Activated T-cell treated with anti-CD3 and anti-CD28 coated beads, Interleukin-2, amount 50 U/mL, for 4 hours (primary cell): ENCODE results near the gene MESD. TPM values are rescaled to one million over a fixed set of nuclear protein-coding genes. Genes with fewer than 3 reads are reported as not detected.

Experiments used
- ATAC-seq, 2 donors: fragments of 200-7000 bp; cut with Tn5 transposase; one replicate each; pipeline ENCODE4 v1.10.0; 2021
- DNase-seq: peaks from one replicate; pipeline ENCODE4 v3.0.0-alpha.2; 2020
- H3K27me3 Mint-ChIP-seq: one replicate; pipeline ENCODE4 v1.8.0; 2021; ENCODE audit warnings: low read depth, mixed read lengths
- H3K36me3 Mint-ChIP-seq: one replicate; pipeline ENCODE4 v1.8.0; 2022; ENCODE audit warnings: mixed read lengths; ENCODE audit not compliant: insufficient read depth
- H3K4me1 Mint-ChIP-seq: one replicate; pipeline ENCODE4 v1.8.0; 2021; ENCODE audit warnings: low read depth, mixed read lengths
- H3K4me3 Mint-ChIP-seq: one replicate; pipeline ENCODE4 v1.8.0; 2021; ENCODE audit warnings: mild to moderate bottlenecking, moderate library complexity, mixed read lengths
- H3K9me3 Mint-ChIP-seq: one replicate; pipeline ENCODE4 v1.8.0; 2021; ENCODE audit warnings: mixed read lengths
- total RNA-seq, 3 donors: library from RNA; stranded (reverse); gene quantifications; one replicate each; pipeline ENCODE4 v1.2.1, GENCODE V29; 2021

Gene MESD
- total RNA-seq, 3 donors from 2014 or later: 22.2 to 24.0 (median 23.3) TPM

DNA sequence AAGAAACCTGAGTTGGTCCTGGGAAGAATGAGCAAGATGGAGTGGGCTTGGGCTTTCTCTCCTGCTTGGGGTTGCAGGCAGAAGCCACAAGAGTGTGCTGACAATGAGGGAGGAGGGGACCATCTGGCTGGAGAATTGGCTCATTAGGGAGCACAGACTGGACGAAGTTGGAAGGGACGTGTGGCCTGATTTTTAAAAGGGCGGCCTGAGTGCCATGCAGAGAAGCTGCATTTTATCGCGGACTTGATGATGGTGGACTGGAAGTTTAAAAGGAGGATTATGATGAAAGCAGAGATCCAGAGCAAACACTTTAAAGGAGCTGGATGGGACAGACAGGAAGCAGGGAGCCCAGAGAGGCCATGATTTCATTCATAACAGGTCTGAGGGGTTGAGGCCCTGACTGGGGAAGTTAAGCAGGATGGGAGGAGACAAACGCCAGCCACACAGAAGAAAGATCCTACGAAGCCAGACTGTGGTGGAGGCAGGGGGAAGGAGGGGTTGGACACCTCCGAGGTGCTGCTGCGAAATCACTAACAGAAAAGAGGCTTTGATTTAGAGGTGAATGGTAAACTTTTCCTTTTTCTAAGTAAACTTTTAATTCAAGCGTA is 34.8 kb upstream of the MESD start:
- peak overlapping the region; percentile 53 for H3K4me3 Mint-ChIP-seq
- ATAC-seq (no peak), DNase-seq (no peak)
- H3K36me3 Mint-ChIP-seq: no peaks in the 10 kb centered on the region
- no peaks in the 10 kb centered on the region for H3K27me3 Mint-ChIP-seq
- peaks cover 24% of the 10 kb centered on the region for H3K4me1 Mint-ChIP-seq
- no peaks in the 10 kb centered on the region for H3K9me3 Mint-ChIP-seq

DNA sequence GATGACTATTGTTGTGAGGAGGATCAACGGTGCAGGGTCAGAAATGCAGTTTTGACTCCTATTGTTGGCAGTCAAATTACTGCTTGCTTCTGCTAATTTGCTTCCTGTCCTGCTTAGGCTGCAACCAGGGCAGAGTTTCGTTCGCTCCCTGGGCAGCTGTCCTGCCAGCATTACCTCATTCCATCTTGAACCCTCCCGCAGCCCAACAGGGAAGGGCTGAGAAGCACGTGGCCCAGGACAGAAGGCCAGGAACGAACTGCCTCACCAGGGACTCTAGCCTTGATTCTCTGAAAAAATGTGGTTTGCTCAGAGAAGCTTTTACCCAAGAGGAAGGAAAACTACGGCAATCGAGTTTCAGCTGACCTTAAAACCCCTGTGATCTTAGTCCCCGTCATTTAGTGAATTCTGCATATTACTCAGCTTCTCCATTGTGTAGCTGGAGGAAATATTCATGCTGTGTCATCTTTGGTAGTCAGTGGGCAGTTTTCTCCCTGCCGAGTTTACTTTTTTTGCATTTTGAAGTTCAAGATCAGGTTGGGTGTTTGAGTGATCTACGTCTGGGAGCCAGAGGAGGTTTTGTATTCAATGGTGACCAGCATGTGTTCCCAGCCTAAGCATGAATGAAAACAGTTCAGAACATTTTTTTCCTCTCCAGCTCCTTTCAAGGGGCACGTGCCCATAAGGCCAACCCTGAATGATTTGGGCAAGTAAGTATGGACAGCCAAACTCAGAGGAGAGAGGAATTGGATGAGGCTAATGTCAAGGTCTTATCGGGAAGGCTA is 34.1 kb upstream of the MESD start:
- Mint-ChIP-seq H3K27me3 (no peaks in the 10 kb centered on the region), H3K36me3 (no peaks in the 10 kb centered on the region), H3K4me3 (peak overlapping the region; percentile 53), H3K9me3 (no peaks in the 10 kb centered on the region), H3K4me1 (peaks cover 24% of the 10 kb centered on the region)
- DNase-seq: no peak
- ATAC-seq: peak; percentile 90 to 91

DNA sequence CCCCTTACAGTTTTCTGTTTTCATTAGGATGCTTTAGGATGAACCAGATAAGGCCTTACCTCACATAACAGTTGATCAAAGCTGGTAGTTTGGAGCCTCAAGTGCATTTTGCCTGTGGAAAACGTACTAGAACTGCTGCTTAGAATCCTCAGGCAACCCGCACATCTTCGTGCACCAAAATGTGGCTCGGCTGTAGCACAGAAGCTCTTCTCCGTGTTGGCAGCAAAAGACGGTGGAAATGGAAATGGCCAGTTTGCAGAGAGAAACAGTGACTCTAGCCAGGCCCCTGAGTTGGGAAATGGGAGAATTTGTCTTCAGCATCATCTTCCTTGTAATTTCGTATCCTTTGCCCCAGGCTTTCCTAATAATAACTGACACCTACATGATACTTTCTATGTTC is 31.7 kb upstream of the MESD start:
- H3K27me3 Mint-ChIP-seq: no peaks in the 10 kb centered on the region
- H3K4me1 Mint-ChIP-seq: peaks cover 23% of the 10 kb centered on the region
- DNase-seq: no peak
- ATAC-seq: no peak
- H3K36me3 Mint-ChIP-seq: no peaks in the 10 kb centered on the region
- no peaks in the 10 kb centered on the region for H3K9me3 Mint-ChIP-seq
- no peak overlapping the region for H3K4me3 Mint-ChIP-seq

DNA sequence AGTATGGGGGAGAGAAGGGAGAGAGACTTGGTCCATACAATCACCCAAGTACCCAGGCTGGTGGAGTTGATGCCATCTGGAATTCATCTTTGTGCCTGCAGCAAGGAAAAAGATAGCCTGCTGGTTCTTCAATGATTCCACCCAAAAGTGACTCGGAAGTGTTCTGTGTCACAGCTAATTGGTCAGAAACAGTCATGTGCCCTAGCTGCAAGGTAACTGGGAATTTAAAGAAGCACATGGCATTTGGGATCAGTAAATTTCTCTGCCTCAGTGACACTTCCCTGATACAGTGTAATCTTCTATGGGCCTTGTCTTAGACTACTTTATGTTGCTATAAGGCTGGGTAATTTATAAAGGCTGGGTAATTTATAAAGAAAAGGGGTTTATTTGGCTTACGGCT is 28.6 kb upstream of the MESD start:
- Mint-ChIP-seq H3K4me1 (peaks cover 4% of the 10 kb centered on the region), H3K9me3 (no peaks in the 10 kb centered on the region), H3K4me3 (no peak overlapping the region), H3K36me3 (peaks cover 9% of the 10 kb centered on the region), H3K27me3 (no peaks in the 10 kb centered on the region)
- DNase-seq (no peak), ATAC-seq (no peak)

DNA sequence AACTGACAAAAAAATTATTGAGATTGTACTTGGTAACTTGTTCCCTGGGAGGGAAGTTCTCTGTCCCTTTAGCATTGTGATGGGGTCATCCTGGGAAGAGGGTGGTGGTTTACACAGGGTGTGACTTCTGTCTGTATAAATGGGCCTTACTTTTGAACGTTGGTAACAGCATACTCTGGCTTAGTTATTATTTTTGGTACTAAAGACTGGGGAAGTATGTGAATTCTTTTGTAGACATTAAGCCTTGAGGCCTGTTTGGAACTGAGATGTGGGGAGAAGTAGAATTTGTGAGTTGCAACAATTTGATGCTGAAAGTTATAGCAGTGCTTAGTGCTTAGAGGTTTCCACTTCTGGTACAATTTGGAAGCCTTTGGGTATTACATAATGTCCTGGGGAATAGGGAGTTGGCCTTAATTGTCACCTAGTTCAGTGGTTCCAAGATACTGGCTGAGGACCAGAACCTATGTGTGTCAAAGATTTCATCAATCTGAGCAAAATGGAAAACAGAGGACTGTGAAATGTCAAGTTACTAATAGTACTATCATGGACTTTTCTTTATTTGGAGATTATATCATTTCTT is 27.0 kb upstream of the MESD start:
- Mint-ChIP-seq H3K4me3 (no peak overlapping the region), H3K9me3 (no peaks in the 10 kb centered on the region), H3K4me1 (peaks cover 5% of the 10 kb centered on the region), H3K27me3 (no peaks in the 10 kb centered on the region), H3K36me3 (peaks cover 9% of the 10 kb centered on the region)
- DNase-seq (no peak), ATAC-seq (no peak)

DNA sequence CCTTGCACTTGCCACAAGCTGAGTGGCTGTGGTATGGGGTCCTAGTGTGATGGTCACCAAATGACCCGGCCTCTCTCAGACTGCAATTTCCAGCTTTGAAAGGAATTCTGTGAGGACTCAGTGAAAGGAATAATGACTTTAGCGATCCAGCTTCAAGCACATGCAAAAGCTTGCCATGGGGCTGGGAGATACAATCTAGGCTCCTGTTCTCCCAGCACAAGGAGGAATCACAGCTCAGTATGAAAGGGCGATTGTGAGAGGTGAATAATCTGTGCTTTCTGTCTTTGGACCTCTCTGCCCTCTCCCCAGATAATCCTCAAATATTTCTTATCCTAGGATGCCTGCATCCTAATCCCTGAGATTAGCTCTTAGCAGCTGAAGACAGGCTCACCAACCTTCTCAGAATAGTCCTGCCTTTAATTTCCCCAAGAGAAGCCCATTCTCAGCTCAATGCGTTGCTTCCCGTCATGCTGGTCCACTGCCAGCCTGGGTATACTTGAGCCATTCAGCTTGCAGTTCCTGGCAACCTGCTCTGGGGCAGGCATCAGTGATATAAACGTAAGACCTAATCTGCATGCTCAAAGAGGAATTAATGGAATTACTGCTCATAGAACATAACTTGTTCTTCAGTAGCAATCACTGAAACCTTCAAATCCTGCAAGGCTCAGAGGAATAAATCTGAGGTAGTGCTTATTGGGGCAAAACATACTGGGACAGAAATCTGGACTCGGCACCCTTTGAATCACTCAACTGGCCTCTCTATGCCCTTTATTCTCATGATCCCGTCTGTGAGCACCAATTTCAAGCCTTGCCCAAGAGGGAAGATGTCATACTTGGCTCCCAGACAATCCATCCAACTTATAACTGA is 26.2 kb upstream of the MESD start:
- H3K9me3 Mint-ChIP-seq: no peaks in the 10 kb centered on the region
- no peaks in the 10 kb centered on the region for H3K27me3 Mint-ChIP-seq
- H3K4me1 Mint-ChIP-seq: peaks cover 5% of the 10 kb centered on the region
- H3K36me3 Mint-ChIP-seq: peaks cover 9% of the 10 kb centered on the region
- no peak for DNase-seq
- no peak overlapping the region for H3K4me3 Mint-ChIP-seq
- no peak for ATAC-seq

DNA sequence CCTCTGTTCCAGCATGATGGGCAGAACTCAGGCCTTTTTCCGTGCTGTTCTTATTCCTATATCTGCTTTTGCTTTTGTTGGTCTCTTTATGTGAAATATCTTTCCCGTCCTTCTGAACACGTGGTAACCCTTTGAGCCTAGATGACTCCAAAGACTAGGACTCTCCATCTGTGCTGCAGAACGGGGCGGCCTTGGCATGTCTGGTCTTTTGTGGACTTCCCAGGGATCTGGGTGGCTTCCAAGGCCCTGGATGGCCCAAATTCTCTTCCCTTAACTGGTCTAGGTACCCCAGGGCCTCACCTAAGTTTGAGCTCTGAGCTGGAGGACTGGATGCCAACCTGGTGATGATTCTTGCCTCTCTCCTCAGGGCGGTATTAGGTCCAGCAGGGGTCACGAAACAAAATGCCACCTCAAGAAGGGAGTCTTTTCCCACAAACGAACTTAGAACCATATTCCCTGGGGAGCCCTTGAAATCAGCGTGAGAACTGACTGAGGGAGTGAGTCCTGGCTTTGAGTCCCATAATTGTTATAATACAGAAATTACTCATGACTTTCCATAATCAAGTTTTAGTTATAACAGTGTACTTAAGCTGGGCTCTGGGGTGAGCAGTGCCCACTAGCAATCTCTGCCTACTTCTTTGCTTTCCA is 25.0 kb upstream of the MESD start:
- no peaks in the 10 kb centered on the region for H3K9me3 Mint-ChIP-seq
- peaks cover 9% of the 10 kb centered on the region for H3K36me3 Mint-ChIP-seq
- DNase-seq (no peak), ATAC-seq (no peak)
- no peaks in the 10 kb centered on the region for H3K27me3 Mint-ChIP-seq
- H3K4me1 Mint-ChIP-seq: peaks cover 13% of the 10 kb centered on the region
- no peak overlapping the region for H3K4me3 Mint-ChIP-seq

DNA sequence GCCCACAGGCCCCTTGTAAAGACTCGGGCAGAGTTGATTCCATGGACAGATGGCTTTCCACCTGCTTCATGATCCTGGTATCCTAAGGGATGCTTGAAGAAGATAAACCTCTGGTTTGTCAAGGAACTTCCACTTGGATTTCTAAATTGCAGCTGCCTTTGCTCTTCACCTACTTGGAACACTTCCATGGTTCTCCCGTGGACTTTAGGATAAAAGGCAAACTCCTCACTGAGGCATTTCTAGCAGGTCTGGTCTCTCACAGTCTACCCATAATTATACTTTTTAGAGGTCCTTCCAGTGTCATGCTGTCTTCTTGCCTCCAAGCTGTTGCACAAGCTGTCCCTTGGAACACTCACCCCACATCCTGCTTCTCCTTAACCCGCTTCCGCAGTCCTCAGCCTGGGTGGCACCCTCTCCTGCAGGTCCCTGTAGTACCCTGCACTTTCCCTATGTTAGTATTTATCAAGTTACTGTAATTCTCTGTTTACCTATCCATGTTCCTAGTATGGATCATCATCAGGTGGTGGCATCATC is 23.8 kb upstream of the MESD start:
- no peak overlapping the region for H3K4me3 Mint-ChIP-seq
- no peaks in the 10 kb centered on the region for H3K9me3 Mint-ChIP-seq
- no peak for DNase-seq
- peaks cover 9% of the 10 kb centered on the region for H3K36me3 Mint-ChIP-seq
- no peaks in the 10 kb centered on the region for H3K27me3 Mint-ChIP-seq
- no peak for ATAC-seq
- H3K4me1 Mint-ChIP-seq: peaks cover 20% of the 10 kb centered on the region

DNA sequence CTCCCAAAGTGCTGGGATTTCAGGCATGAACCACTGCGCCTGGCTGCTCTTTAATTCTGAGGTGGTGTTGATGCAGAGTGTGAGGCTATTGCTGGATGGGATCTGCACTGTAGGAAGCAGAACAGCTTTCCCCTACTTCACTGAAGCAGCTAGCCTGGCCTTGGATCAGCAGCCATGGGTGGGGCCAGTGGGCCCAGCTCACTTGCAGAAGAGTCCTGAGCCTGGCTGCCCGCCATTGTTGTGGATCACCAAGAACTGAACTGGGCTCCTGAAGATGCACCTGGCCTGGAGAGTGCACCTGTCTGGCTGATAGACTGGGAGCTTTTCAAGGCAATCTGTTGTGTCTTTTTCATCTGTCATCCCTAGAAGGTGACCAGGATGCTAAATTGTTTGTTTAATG is 23.0 kb upstream of the MESD start:
- H3K27me3 Mint-ChIP-seq: no peaks in the 10 kb centered on the region
- H3K36me3 Mint-ChIP-seq: peaks cover 9% of the 10 kb centered on the region
- no peaks in the 10 kb centered on the region for H3K9me3 Mint-ChIP-seq
- DNase-seq: no peak
- H3K4me1 Mint-ChIP-seq: peaks cover 29% of the 10 kb centered on the region
- H3K4me3 Mint-ChIP-seq: no peak overlapping the region
- no peak for ATAC-seq

DNA sequence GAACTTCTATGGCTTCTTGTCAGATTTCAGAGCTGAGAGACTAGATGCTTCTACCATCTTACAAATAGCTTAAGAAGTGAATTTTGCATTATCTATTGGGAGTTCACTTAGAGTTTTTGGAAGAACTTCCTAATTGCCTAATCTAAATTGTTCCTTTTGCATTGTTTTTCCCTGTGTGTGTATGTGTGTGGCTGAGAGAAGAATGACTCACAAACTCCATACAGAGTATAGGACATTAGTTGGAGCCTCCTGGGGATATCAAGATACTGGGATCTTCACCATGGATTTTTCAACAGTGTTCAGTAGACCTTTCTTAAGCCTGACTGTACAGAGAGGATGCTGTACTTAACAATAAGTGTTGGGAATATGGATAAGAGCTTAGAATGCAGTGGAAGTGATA is 22.0 kb upstream of the MESD start:
- ATAC-seq (no peak), DNase-seq (no peak)
- no peaks in the 10 kb centered on the region for H3K9me3 Mint-ChIP-seq
- H3K27me3 Mint-ChIP-seq: no peaks in the 10 kb centered on the region
- H3K4me1 Mint-ChIP-seq: peaks cover 37% of the 10 kb centered on the region
- no peak overlapping the region for H3K4me3 Mint-ChIP-seq
- peaks cover 10% of the 10 kb centered on the region for H3K36me3 Mint-ChIP-seq

DNA sequence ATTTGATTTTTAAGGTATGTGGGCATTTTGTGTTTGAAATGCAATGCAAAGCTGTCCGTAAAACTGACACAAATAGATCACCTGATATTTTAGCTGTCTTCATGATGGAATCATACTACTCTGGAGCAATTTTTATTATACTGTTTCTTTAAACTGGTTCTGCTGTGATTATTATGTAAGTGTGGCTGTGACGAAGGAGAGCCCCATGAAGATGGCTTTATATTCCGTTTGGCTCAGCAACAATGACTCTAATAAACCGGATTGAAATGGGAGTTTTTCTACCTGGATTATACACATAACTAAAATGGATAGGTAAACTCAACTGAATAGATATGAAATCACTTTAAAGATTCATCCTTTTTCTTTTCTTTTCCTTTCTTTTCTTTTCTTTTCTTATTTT is 20.5 kb upstream of the MESD start:
- DNase-seq (no peak), ATAC-seq (no peak)
- Mint-ChIP-seq H3K4me1 (peaks cover 43% of the 10 kb centered on the region), H3K9me3 (no peaks in the 10 kb centered on the region), H3K36me3 (peaks cover 10% of the 10 kb centered on the region), H3K4me3 (no peak overlapping the region), H3K27me3 (no peaks in the 10 kb centered on the region)

DNA sequence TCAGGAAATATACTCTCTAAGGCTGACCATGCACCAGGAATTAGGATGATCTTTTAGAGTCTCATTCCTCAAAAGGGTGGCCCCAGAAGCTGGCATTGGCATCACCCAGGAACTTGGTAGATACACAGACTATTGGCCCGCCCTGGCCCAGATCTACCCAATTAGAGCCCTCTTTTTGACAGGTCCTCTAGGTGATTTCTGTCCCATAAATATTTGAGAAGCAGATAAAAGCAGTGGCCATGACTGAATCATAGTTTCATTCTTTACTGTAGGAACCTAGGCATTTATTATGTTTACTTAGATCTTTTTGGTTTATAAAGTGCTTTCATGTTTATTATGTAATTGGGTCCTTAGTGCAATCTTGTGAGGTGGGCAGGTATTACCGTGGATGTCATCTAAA is 18.7 kb upstream of the MESD start:
- Mint-ChIP-seq H3K4me3 (no peak overlapping the region), H3K4me1 (peaks cover 61% of the 10 kb centered on the region), H3K9me3 (no peaks in the 10 kb centered on the region), H3K36me3 (peaks cover 11% of the 10 kb centered on the region), H3K27me3 (no peaks in the 10 kb centered on the region)
- DNase-seq (no peak), ATAC-seq (no peak)

DNA sequence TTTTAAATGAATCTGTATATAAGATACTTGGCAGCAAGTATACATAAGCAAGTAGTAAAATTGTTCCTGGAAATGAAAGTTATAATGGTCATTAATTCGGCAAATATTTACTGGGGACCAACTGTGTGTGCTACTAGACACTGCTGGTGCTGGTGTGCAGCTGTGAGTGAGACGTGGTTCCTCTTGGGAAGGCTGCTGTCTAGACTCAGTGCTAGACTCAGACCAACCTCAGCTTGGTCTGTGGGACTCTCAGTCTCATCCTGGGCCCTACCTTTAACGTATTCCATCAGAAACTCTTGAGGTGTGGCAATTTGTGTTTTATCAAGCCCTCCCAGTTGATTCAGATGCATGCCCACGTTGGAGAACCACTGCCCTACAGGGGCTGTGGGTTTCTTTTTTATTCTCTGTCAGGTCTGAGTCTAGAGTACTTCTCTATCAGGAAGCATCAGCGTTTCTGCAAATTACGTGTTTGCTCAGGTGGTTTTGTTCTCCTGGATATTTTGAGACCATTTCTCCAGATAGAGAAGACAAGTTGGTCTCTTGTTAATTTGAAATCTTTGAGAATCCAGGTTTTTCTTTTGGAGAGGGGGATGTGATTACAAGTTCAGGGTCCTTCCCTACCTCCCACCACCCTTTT is 17.9 kb upstream of the MESD start:
- Mint-ChIP-seq H3K4me3 (no peak overlapping the region), H3K9me3 (no peaks in the 10 kb centered on the region), H3K4me1 (peaks cover 62% of the 10 kb centered on the region), H3K27me3 (no peaks in the 10 kb centered on the region), H3K36me3 (peaks cover 11% of the 10 kb centered on the region)
- ATAC-seq (no peak), DNase-seq (no peak)
